Measurements from ENCODE around the gene PJA2.

DNA sequence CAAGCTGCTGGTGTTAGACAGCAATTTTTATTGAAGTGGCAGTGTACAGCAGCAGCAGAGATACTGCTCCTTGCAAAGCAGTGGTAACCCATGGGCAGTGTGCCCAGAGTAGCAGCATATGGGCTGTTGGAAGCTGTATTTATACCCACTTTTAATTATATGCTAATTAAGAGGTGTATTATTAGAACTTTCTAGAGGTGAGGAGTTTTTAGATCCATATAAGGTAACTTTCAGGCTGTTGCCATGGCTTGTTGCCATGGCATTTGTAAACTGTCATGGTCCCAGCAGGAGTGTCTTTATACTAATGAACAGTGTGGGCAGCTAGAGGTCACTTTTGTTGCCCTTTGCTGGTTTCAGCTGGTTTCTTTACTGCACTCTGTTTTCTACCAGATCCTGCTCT is 3.7 kb upstream of the PJA2 start:
- no peak for TF ChIP-seq NONO (IDR thresholded peaks at IDR 0.05; ENCODE audit: low read depth in 2 of 2, low read length in 1 of 2)
- no peak for TF ChIP-seq HDAC3 (IDR thresholded peaks at IDR 0.05; ENCODE audit: borderline replicate concordance, partially characterized antibody)
- TF ChIP-seq ZC3H11A (IDR thresholded peaks at IDR 0.05; ENCODE audit: low read depth, low read length) = no peak
- TF ChIP-seq, protein P1, sequence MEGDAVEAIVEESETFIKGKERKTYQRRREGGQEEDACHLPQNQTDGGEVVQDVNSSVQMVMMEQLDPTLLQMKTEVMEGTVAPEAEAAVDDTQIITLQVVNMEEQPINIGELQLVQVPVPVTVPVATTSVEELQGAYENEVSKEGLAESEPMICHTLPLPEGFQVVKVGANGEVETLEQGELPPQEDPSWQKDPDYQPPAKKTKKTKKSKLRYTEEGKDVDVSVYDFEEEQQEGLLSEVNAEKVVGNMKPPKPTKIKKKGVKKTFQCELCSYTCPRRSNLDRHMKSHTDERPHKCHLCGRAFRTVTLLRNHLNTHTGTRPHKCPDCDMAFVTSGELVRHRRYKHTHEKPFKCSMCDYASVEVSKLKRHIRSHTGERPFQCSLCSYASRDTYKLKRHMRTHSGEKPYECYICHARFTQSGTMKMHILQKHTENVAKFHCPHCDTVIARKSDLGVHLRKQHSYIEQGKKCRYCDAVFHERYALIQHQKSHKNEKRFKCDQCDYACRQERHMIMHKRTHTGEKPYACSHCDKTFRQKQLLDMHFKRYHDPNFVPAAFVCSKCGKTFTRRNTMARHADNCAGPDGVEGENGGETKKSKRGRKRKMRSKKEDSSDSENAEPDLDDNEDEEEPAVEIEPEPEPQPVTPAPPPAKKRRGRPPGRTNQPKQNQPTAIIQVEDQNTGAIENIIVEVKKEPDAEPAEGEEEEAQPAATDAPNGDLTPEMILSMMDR (IDR thresholded peaks at IDR 0.05 in 2 of 3, conservative IDR thresholded peaks at IDR 0.05 in 1 of 3; ENCODE audit: insufficient read depth in 2 of 3, low read depth in 1 of 3, low read length in 3 of 3) = no peak
- TF ChIP-seq, protein P2, sequence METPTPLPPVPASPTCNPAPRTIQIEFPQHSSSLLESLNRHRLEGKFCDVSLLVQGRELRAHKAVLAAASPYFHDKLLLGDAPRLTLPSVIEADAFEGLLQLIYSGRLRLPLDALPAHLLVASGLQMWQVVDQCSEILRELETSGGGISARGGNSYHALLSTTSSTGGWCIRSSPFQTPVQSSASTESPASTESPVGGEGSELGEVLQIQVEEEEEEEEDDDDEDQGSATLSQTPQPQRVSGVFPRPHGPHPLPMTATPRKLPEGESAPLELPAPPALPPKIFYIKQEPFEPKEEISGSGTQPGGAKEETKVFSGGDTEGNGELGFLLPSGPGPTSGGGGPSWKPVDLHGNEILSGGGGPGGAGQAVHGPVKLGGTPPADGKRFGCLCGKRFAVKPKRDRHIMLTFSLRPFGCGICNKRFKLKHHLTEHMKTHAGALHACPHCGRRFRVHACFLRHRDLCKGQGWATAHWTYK (CRISPR knock-in tag; IDR thresholded peaks at IDR 0.05) = no peak
- TF ChIP-seq MCM7 (IDR thresholded peaks at IDR 0.05) = no peak
- TF ChIP-seq MEF2D (tag; conservative IDR thresholded peaks at IDR 0.05; ENCODE audit: low read depth) = no peak
- no peak for TF ChIP-seq TBL1XR1 (IDR thresholded peaks at IDR 0.05; ENCODE audit: low read length in 2 of 2)
